ENCODE results near the gene RPTOR.

The RPTOR gene

GRCh38 chr17:80943346-80944145, 398.9 kb downstream of the RPTOR start:
- DNase-seq (ENCODE audit: low read depth in 2 of 2): no peak

- no peak for DNase-seq (ENCODE audit: low read depth in 2 of 2)
These were observed 399.7 kb downstream of the RPTOR start for GRCh38 chr17:80944326-80944725.

- DNase-seq (ENCODE audit: low read depth in 2 of 2): no peak
These were observed 401.1 kb downstream of the RPTOR start for GRCh38 chr17:80945736-80946135.

- DNase-seq (ENCODE audit: low read depth in 2 of 2): no peak
These were observed 401.8 kb downstream of the RPTOR start for GRCh38 chr17:80946449-80946848.

GRCh38 chr17:80947200-80947940, 402.7 kb downstream of the RPTOR start:
- DNase-seq (ENCODE audit: low read depth in 2 of 2): no peak

- no peak for DNase-seq (ENCODE audit: low read depth in 2 of 2)
These were observed 403.7 kb downstream of the RPTOR start for GRCh38 chr17:80948019-80948975.

- no peak for DNase-seq (ENCODE audit: low read depth in 2 of 2)
These were observed 404.4 kb downstream of the RPTOR start for GRCh38 chr17:80948976-80949450.

- no peak for DNase-seq (ENCODE audit: low read depth in 2 of 2)
These were observed 405.1 kb downstream of the RPTOR start for GRCh38 chr17:80949451-80950421.

GRCh38 chr17:80950466-80951120, 406.0 kb downstream of the RPTOR start:
- DNase-seq (ENCODE audit: low read depth in 2 of 2): no peak

GRCh38 chr17:80951121-80952090, 406.8 kb downstream of the RPTOR start:
- no peak for DNase-seq (ENCODE audit: low read depth in 2 of 2)

GRCh38 chr17:80952291-80952690, 407.7 kb downstream of the RPTOR start:
- DNase-seq (ENCODE audit: low read depth in 2 of 2): no peak

GRCh38 chr17:80953471-80954315, 409.1 kb downstream of the RPTOR start:
- no peak for DNase-seq (ENCODE audit: low read depth in 2 of 2)

GRCh38 chr17:80955078-80955477, 410.4 kb downstream of the RPTOR start:
- DNase-seq (ENCODE audit: low read depth in 2 of 2): no peak

GRCh38 chr17:80955671-80956280, 411.1 kb downstream of the RPTOR start:
- DNase-seq (ENCODE audit: low read depth in 2 of 2): no peak

GRCh38 chr17:80956321-80957190, 411.9 kb downstream of the RPTOR start:
- DNase-seq (ENCODE audit: low read depth in 2 of 2): no peak

GRCh38 chr17:80957461-80957941, 412.9 kb downstream of the RPTOR start:
- DNase-seq (ENCODE audit: low read depth in 2 of 2): no peak

All from stimulated activated CD4-positive, alpha-beta T cell treated with anti-CD3 and anti-CD28 coated beads, Interleukin-15, amount 100 ng/mL, for 48 hours (primary cell).